Medulla oblongata (tissue), 1 donor: ENCODE data around the gene SERPINF2.
A peak's percentile ranks its signal among the peaks of the same experiment; 100 is the strongest.
"Not testable (repeated sequence)": the region's sequence is repeated elsewhere in the genome, so short reads cannot be mapped to it uniquely, and the experiment has no call there.

Experiments used
- DNase-seq: peaks from one replicate; pipeline ENCODE4 v3.0.0-alpha.2; 2015; ENCODE audit errors: extremely low spot score

Gene SERPINF2

GRCh38 chr17:1716076-1716911 is 26.4 kb upstream of the SERPINF2 start:
- DNase-seq, result peak; percentile 100

DNA sequence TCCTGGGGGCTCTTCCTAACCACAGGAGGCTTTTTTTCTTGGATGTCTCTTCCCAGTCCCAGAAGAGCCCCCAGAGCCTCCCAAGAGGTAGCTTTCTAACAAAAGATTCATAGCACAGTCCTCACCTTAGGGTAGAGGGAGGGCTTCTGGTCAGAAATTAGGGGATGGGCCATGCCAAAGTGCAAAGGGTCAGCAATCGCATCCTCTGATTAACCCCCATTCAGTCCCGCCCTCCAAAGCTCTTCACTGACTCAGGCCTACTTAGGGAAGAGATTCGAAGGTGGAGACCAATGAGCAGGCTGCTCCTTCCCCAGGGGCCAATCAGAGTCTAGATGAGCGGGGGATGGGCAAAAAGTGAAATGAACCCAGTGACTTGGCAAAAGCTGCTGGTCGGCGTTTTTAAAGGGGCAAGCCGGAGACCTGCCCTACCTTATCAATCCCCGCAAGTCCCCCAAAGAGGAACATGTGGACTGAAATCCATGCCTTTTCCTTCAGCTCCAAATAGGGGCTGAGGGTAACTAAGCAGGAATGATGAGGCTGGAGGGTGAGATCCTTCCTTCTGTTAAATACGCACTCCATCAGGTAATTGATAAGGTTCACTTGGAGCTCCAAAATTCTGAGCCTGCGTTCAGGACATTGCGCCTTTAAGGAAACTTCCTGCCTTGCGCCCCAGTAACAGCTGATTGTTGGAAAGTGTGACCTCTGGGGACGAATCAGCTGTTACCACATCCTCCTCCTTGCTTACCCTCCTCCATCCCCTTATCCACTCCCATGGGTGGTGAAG is 25.6 kb upstream of the SERPINF2 start:
- peak; percentile 98 for DNase-seq

GRCh38 chr17:1718362-1719165 is 24.1 kb upstream of the SERPINF2 start:
- DNase-seq, result no peak

DNA sequence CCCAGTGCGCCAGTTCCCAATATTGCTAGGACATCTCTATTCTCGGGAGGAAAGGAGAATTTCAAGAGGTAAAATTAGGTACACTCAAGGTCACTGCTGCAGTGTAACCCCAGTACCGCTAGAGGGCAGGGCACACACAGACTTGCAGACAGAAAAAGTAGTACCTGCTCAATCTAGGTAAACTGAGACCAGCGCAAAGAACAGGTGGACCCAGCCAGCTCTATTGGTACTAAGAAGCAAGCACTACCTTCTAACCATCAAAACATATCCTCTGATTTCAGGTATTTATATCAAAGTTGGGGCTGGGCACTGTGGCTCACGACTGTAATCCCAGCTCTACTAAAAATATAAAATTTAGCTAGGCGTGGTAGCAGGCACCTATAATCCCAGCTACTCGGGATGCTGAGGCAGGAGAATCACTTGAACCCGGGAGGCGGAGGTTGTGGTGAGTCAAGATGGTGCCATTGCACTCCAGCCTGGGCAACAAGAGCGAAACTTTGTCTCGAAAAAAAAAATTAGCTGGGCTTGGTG is 21.8 kb upstream of the SERPINF2 start:
- peak; percentile 72 for DNase-seq

DNA sequence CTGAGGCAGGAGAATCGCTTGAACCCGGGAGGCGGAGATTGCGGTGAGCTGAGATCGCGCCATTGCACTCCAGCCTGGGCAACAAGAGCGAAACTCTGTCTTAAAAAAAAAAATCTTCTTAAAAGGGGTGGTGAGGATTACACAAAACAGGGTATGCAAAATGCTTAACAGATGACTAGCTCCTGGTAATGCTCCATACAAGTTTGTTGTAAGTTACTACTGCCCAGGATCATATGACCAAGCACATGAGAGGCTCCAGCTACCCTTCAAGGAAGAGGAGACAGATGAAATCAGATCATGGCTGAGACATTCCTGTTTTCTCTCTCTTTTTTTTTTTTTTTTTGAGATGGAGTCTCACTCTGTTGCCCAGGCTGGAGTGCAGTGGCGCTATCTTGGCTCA is 20.6 kb upstream of the SERPINF2 start:
- not testable (repeated sequence) for DNase-seq

GRCh38 chr17:1724351-1724868 is 18.3 kb upstream of the SERPINF2 start, which contains the start of gene WDR81:
WDR81 (plus strand) TSS chr17:1724704; CDS start chr17:1724960, 256 bp downstream.
- peak; percentile 88 for DNase-seq

- DNase-seq, result no peak
These were observed 17.6 kb upstream of the SERPINF2 start for GRCh38 chr17:1724869-1725641.

DNA sequence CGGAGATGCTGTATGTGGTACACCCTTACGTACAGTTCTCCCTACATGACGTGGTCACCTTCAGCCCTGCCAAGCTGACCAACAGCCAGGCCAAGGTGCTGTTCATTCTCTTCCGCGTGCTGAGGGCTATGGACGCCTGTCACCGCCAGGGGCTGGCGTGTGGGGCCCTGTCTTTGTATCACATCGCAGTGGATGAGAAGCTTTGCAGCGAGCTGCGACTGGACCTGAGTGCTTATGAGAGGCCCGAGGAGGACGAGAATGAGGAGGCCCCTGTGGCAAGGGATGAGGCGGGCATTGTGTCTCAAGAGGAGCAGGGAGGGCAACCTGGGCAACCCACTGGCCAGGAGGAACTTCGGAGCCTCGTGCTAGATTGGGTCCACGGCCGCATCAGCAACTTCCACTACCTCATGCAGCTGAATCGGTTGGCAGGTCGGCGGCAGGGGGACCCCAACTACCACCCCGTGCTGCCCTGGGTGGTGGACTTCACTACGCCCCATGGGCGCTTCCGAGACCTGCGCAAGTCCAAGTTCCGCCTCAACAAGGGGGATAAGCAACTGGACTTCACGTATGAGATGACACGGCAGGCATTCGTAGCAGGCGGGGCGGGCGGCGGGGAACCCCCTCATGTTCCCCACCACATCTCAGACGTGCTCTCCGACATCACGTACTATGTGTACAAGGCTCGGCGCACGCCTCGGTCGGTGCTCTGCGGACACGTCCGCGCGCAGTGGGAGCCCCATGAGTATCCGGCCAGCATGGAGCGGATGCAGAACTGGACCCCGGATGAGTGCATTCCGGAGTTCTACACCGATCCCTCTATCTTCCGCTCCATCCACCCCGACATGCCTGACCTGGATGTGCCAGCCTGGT is 16.8 kb upstream of the SERPINF2 start:
- no peak for DNase-seq

DNA sequence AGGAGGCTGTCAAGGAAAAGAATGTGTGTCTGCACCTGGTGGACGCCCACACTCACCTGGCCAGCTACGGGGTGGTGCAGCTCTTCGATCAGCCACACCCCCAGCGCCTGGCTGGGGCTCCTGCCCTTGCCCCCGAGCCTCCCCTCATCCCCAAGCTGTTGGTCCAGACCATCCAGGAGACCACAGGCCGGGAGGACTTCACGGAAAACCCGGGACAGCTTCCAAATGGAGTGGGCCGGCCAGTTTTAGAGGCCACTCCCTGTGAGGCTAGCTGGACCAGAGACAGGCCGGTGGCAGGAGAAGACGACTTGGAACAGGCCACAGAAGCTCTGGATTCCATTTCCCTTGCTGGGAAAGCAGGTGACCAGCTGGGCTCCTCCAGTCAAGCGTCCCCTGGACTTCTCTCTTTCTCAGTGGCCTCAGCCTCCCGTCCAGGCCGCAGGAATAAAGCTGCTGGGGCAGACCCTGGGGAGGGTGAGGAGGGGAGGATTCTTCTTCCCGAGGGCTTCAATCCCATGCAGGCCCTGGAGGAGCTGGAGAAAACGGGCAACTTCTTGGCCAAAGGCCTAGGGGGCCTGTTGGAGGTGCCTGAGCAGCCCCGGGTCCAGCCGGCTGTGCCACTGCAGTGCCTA is 15.9 kb upstream of the SERPINF2 start:
- DNase-seq, result no peak

DNA sequence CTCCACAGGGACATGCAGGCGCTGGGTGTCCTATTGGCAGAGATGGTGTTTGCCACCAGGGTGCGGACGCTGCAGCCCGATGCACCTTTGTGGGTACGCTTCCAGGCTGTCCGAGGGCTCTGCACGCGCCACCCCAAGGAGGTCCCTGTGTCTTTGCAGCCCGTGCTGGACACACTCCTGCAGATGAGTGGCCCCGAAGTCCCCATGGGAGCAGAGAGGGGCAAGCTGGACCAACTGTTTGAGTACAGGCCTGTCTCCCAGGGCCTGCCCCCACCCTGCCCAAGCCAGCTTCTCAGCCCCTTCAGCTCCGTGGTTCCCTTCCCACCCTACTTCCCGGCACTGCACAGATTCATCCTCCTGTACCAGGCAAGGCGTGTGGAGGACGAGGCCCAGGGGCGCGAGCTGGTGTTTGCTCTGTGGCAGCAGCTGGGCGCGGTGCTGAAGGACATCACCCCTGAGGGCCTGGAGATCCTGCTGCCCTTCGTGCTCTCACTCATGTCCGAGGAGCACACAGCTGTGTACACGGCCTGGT is 15.3 kb upstream of the SERPINF2 start:
- DNase-seq, result no peak

DNA sequence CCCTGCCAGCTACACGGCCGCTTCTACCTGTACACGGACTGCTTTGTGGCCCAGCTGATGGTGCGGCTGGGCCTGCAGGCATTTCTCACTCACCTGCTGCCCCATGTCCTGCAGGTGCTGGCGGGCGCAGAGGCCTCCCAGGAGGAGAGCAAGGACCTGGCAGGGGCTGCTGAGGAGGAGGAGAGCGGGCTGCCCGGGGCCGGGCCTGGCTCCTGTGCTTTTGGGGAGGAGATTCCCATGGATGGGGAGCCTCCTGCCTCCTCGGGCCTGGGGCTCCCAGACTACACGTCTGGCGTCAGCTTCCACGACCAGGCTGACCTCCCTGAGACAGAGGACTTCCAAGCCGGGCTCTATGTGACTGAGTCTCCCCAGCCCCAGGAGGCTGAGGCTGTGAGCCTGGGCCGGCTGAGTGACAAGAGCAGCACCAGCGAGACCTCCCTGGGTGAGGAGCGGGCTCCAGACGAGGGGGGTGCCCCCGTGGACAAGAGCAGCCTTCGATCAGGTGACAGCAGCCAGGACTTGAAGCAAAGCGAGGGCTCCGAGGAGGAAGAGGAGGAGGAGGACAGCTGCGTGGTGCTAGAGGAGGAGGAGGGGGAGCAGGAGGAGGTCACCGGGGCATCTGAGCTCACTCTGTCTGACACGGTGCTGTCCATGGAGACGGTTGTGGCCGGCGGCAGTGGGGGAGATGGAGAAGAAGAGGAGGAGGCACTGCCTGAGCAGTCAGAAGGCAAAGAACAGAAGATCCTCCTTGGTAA is 14.6 kb upstream of the SERPINF2 start:
- DNase-seq, result no peak

DNA sequence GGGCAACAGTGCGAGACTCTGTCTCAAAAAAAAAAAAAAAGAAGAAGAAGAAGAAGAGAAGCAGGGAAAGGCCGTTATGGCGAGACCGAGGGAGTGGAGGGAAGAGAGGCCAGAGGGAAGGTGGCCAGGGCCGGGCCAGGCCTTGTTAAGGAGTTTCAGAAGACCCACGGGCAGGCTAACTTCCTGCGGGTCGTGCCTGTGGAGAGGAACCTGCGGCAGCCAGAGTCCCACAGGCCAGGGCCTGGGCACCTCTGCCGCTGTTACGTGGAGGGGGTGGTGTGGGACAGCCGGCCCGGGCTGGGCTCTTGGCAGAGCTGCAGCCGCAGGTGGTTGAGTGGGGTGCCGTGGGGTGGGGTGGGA is 12.7 kb upstream of the SERPINF2 start:
- no peak for DNase-seq

GRCh38 chr17:1730326-1731193 is 12.1 kb upstream of the SERPINF2 start:
- no peak for DNase-seq

- DNase-seq, result no peak
These were observed 11.5 kb upstream of the SERPINF2 start for GRCh38 chr17:1731194-1731506.

- no peak for DNase-seq
These were observed 10.3 kb upstream of the SERPINF2 start for GRCh38 chr17:1732241-1732832.

GRCh38 chr17:1732833-1733321 is 9.8 kb upstream of the SERPINF2 start:
- DNase-seq, result no peak

- DNase-seq, result no peak
These were observed 8.9 kb upstream of the SERPINF2 start for GRCh38 chr17:1733759-1734158.
